GM12892 (cell line): ENCODE results near the gene ANKRD45.
A peak's percentile ranks its signal among the peaks of the same experiment; 100 is the strongest.
"Not testable (repeated sequence)": the region's sequence is repeated elsewhere in the genome, so short reads cannot be mapped to it uniquely, and the experiment has no call there.

Source experiments
- DNase-seq: peaks from one replicate; pipeline ENCODE4 v3.0.0; 2011; ENCODE audit not compliant: insufficient read length
- FAIRE-seq: peaks from 2 replicates; lab custom pipeline; 2011; peaks lifted over from hg19 to GRCh38; lab: Jason Lieb, UNC
- POLR2A ChIP-seq: IDR thresholded peaks from 2 replicates; pipeline ENCODE4 v1.6.1; 2011; ENCODE audit warnings: low read depth, low read length, control low read depth
- POLR2AphosphoS5 ChIP-seq: IDR thresholded peaks from 2 replicates; pipeline ENCODE4 v1.6.1; 2011; ENCODE audit warnings: low read depth, low read length, control low read depth
- TAF1 ChIP-seq: IDR thresholded peaks from 2 replicates; pipeline ENCODE4 v1.6.1; 2011; ENCODE audit warnings: low read depth, mild to moderate bottlenecking, control low read depth, low read length, borderline replicate concordance

ANKRD45 gene

DNA sequence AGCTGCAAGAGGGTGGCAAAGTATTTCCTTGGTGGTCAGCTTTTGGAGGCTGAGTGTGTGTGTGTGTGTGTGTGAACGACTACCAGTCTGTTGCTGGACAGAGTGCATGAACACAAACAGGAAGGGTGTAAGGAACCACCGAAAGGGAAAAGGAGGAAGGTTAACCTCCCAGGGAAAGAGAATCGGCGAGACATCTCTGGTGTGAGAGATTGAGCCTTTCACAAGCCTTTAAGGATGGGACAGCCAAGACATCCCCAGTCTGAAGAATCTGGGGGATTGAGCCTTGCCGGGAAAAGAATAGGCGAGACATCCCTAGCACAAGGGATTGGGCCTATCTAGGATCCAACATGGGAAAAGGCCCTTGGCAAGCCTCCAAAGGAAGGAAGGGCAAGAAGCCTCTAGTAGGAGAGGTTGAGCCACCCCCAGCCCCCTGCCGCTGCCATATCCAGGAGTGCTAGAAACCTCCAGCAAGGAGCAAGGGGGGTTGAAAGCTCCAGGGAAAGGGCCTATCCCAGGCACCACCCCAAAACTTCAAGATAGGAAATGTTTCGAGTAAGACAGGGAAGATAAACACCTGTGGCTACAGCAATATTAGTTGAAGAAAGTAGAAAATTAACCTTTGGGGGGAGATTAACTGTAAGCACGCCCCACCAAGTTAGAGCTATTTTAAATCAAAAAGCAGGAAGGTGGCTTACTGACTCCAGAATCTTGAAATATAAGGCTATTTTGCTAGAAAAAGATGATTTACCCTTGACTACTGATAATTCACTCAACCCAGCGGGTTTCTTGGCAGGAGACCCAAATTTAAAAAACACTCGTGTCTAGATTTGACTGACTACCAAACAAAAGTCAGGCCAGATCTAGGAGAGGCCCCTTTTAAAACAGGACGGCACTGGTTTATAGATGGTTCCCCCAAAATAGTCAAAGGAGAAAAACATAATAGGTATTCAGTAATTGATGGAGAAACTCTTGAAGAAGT lies 31.3 kb downstream of the ANKRD45 start:
- no peak for FAIRE-seq
- TF ChIP-seq TAF1 (no peak), POLR2A (no peak), POLR2AphosphoS5 (no peak)
- no peak for DNase-seq

DNA sequence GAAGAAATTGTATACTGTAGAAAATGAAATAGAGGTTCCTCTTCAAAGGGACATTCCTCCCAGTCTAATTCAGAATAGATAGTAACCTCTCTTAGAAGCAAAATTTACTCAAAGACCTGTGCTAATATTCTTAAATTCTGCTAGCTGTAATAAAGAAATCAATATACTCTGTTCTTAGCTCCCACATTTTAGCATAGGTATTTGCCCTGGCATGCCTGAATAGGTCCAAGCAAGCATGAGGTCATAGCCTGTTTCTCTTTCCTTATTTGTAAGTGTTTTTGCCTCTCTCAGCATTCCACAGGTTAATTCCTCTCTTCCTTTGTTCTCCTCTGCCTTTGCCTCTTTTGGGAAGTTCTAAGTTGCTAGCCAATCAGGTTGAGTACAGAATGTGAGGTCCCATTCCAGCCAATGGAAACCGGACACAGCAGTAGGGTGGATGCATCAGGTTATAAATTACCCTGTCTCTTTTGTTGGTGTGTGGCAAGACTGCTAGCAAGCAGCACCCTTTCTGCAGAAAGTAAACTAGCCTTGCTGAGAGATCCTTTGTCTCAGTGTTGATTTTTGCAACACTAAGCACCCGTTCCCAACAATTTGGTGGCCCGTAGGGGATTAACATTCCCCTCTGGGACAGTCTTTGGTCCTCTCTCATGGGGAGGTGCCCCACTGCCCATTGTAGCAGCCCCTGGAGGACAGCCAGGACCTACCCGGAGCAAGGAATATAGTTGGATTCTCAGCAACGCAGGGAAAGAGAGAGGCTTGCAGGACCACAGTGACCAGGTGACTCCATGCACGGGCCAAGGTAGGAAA lies 32.2 kb downstream of the ANKRD45 start:
- not testable (repeated sequence) for DNase-seq, FAIRE-seq

DNA sequence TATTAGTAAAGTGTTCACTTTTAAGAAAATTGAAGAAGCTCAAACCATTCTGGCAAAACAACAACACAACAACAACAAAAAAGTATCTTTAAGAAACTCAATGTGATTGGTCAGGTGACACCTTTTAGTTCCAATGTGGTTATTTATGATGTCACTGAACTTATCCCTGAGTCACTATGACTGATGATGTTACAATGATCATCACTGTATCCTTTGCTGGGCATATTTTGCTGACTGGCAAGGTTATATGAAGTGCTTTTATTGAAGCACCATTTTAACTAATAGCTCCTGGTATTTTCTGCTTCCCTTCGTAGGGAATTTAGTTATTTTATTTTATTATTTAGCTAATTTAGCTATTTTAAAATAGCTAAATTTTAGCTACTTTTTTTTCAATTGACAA lies 34.5 kb downstream of the ANKRD45 start, which contains the start of gene TEX50:
Gene TEX50, plus strand, starts transcription at position 223 of the 400 bp plus-strand sequence. CDS start 184 bp downstream, outside the sequence.
- no peak for TF ChIP-seq POLR2A
- TF ChIP-seq POLR2AphosphoS5, result no peak
- no peak for TF ChIP-seq TAF1
- DNase-seq, result no peak
- FAIRE-seq, result no peak

DNA sequence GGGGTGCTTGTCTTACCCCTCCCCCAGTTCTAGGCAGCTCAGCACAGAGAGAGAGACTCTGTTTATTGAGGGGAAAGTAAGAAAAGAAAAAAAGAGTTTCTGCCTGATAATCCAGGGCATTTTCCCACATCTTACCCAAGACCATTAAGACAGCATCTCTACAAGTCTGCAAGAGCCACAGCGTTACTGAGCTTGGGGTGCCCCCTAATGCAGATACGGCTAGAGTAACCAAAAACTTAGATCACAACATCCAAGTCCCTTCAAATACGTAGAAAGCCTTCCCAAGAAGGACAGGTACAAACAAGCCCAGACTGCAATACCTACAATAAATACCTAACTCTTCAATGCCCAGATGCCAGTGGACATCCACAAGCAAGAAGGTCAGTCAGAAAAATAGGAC lies 40.8 kb downstream of the ANKRD45 start:
- DNase-seq (no peak), FAIRE-seq (no peak)
- TF ChIP-seq POLR2AphosphoS5, result no peak
- no peak for TF ChIP-seq POLR2A
- no peak for TF ChIP-seq TAF1

DNA sequence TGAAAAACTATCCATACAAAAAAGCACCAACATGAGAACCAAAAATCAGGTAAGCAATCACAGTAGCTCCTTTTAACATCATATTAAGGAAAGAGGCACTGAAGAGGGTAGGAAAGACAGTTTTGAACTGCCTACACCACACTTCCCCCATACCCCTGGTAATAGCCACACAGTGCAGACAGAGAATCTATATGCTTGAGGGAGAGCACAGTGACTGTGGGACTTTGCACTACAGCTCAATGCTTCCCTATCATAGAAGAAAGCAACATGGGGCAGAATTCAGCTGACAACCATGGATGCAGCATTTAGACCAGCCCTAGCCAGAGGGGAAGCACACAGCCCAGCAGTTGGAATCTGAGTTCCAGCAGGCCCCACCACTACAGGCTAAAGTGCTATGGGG lies 42.4 kb downstream of the ANKRD45 start:
- FAIRE-seq, result no peak

DNA sequence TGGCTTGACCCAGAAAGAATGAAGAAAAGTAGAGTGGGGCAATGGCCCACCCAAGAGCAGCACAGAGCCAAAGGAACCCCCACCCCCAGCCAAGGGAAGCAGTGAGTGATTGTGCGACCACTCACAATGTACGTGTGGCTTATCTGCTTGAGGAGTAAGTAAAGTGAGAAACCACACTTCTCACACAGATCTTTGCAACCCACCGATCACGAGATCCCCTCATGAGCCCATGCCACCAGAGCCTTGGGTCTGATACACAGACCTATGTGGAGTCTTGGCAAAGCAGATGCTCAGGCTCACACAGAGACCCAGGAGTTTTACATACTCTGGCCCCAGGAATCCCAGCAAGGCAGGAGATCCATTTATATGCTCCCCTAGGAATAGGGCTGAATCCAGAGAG lies 52.8 kb downstream of the ANKRD45 start:
- DNase-seq (no peak), FAIRE-seq (no peak)
- no peak for TF ChIP-seq TAF1
- TF ChIP-seq POLR2AphosphoS5, result no peak
- TF ChIP-seq POLR2A, result no peak

More for the DNA sequence above, 42.4 kb downstream of the ANKRD45 start:
- no peak for TF ChIP-seq POLR2A
- TF ChIP-seq TAF1, result no peak
- DNase-seq, result no peak

DNA sequence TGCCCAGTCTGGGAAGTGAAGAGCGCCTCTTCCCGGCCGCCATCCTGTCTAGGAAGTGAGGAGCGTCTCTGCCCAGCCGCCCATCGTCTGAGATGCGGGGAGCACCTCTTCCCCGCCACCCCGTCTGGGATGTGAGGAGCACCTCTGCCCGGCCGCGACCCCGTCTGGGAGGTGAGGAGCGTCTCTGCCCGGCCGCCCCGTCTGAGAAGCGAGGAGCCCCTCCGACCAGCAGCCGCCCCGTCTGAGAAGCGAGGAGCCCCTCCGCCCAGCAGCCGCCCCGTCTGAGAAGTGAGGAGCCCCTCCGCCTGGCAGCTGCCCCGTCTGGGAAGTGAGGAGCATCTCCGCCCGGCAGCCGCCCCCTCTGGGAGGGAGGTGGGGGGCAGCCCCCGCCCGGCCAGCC lies 56.6 kb downstream of the ANKRD45 start:
- not testable (repeated sequence) for FAIRE-seq, DNase-seq

DNA sequence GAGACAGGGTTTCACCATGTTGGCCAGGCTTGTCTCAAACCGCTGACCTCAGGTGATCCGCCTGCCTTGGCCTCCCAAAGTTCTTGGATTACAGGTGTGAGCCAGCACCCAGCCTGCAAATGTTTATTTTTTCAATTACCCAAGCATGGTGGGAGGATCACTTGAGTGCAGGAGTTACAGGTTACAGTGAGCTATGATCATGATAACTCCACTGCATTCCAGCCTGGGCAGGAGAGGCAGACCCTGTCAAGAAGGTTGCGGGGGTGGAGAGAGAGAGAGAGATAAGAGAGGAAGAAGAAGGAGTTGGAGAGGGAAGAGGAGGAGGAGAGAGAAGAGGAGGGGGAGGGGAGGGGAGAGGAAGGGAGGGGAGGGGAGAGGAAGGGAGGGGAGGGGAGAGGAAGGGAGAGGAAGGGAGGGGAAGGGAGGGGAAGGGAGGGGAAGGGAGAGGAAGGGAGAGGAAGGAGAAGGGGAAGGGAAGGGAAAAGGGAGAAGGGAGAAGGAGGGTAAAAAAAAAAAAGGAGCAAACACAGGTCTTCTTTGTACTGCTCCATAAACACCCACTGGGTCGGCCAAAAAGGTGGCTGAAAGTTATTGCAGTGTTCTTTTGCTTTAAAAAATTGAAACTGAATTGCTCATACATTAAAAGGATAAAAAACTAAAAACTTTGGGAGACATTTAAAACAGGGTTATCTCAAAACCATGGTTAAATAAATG lies 61.0 kb downstream of the ANKRD45 start:
- no peak for DNase-seq
- TF ChIP-seq POLR2A (no peak), TAF1 (no peak), POLR2AphosphoS5 (no peak)
- FAIRE-seq, result no peak

DNA sequence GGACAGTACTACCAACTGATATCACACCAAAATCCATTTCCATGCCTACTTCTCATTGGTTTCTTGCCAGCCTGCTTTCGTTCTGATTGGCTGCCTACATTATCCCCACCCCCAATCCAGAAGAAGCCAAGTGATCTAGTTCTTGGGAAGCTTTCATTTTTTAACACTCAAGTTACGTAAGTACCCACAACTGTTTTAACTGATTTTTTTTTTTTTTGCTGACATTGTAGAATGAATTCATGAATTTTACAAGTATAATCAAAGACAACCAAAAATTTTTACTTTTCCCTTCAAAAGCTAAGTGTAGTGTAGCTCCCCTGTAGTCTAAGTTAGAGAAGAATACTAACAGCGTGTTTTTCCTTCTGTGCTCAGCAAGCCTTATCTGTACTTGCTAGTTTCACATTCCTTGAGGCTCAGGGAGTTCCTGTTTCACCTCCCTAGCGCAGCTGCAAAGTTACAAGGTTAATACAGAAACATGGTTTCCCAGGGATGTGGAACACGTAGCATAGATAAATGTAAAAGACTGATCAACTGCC lies 66.5 kb downstream of the ANKRD45 start, which contains the start of gene SLC9C2:
Gene SLC9C2, minus strand, starts transcription at position 17 of the 536 bp plus-strand sequence. CDS start 1,296 bp downstream, outside the sequence.
- DNase-seq, result no peak
- FAIRE-seq, result no peak
- TF ChIP-seq TAF1 (no peak), POLR2AphosphoS5 (no peak), POLR2A (no peak)

DNA sequence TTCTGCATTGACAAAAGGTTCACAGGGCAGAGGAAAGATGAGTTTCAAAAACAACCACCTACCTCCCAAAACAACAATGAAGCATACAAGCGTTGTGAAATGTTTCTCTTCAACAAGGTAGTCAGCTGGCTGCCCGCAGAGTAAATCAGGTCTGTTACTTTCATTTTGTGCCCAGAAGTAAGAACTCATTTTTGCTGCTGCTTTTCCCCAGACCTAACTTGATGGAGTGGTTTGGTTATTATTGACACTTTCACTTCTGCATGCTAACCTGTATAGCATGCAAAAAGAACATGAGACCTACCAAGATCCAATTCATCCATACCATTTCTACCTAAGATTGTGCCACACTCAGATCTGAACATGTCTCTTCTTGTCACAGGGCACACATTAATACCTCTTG lies 68.1 kb downstream of the ANKRD45 start:
- DNase-seq (no peak), FAIRE-seq (peak; percentile 48)
- no peak for TF ChIP-seq TAF1
- no peak for TF ChIP-seq POLR2AphosphoS5
- TF ChIP-seq POLR2A, result no peak

DNA sequence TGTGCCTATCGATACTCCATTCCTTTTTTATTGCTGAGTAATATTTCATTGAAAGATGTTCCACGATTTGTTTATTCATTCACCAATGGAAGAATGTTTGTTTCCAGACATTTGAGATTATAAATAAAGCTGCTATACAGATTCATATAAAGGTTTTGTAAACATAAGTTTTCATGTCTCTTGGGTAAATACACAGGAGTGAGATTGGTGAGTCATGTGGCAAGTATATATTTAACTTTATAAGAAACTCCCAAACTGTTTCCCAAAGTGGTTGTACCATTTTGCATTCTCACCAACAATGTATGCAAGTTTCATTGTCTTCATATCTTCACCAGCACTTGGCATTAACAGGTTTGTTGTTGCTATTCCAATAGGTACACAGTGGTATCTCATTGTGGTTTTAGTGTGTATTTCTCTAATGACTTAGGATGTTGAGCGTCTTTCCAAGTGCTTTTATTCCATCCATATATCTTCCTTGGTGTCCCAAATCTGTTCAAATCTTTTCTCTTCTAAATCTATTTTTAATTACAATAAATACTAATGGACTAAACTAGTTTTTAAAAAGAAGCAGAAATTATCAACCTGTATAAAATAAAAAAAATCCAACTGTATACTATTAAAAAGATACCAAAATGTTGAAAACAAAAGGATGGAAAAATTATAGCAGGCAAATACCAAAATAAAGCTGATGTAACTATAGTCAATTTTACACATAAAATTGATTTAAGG lies 73.4 kb downstream of the ANKRD45 start:
- no peak for DNase-seq
- no peak for TF ChIP-seq POLR2AphosphoS5
- TF ChIP-seq TAF1, result no peak
- no peak for TF ChIP-seq POLR2A
- FAIRE-seq, result no peak

DNA sequence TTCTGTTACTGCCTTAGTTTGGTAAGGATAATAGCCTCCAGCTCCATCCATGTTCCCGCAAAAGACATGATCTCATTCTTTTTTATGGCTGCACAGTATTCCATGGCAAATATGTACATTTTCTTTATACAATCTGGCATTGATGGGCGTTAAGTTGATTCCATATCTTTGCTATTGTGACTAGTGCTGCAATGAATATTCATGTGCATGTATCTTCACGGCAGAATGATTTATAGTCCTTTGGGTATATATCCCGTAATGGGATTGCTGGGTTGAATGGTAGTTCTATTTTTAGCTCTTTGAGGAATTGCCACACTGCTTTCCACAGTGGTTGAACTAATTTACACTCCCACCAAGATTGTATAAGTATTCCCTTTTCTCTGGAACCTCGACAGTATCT lies 78.5 kb downstream of the ANKRD45 start:
- not testable (repeated sequence) for DNase-seq, FAIRE-seq
